GM10266 (cell line): Measurements from ENCODE around the gene SAP130.

ENCODE experiments used
- DNase-seq: peaks from one replicate; pipeline ENCODE4 v3.0.0; 2012; ENCODE audit errors: extremely low spot score
- CTCF ChIP-seq: IDR thresholded peaks from 2 replicates; pipeline ENCODE4 v1.5.1; 2012; ENCODE audit warnings: mild to moderate bottlenecking, low read depth; ENCODE audit not compliant: control insufficient read depth, insufficient read depth; ENCODE audit errors: missing control alignments

Gene SAP130

GRCh38 chr2:128026448-128027277 lies 1.2 kb downstream of the SAP130 start:
- no peak for TF ChIP-seq CTCF

GRCh38 chr2:128024816-128025215 lies 3.0 kb downstream of the SAP130 start:
- no peak for TF ChIP-seq CTCF
- no peak for DNase-seq

More at GRCh38 chr2:128026448-128027277, 1.2 kb downstream of the SAP130 start:
- DNase-seq = no peak

- no peak for DNase-seq
- TF ChIP-seq CTCF = no peak
Observed at GRCh38 chr2:128017561-128017960, 10.3 kb downstream of the SAP130 start.

GRCh38 chr2:128016620-128017019 lies 11.2 kb downstream of the SAP130 start:
- TF ChIP-seq CTCF = no peak
- DNase-seq = no peak

GRCh38 chr2:128012698-128013097 lies 15.2 kb downstream of the SAP130 start:
- TF ChIP-seq CTCF = no peak
- DNase-seq = no peak

- no peak for DNase-seq
- TF ChIP-seq CTCF = no peak
Observed at GRCh38 chr2:128008074-128008672, 19.7 kb downstream of the SAP130 start.

GRCh38 chr2:128004509-128004908 lies 23.4 kb downstream of the SAP130 start:
- no peak for DNase-seq
- no peak for TF ChIP-seq CTCF
